Activated CD8-positive, alpha-beta memory T cell treated with anti-CD3 and anti-CD28 coated beads, Interleukin-2, amount 50 U/mL, for 1 hour (primary cell): ENCODE results near the gene BAHCC1.

Experiments
- DNase-seq: peaks from one replicate; pipeline ENCODE4 v3.0.0-alpha.2; 2020; ENCODE audit errors: extremely low read depth

Gene BAHCC1

GRCh38 chr17:81443269-81443668 is 48.0 kb downstream of the BAHCC1 start:
- DNase-seq, result no peak

GRCh38 chr17:81444610-81445339 is 49.5 kb downstream of the BAHCC1 start:
- no peak for DNase-seq

GRCh38 chr17:81445642-81446503 is 50.6 kb downstream of the BAHCC1 start:
- no peak for DNase-seq

- DNase-seq, result no peak
Measured at GRCh38 chr17:81447331-81447933, 52.2 kb downstream of the BAHCC1 start.

- no peak for DNase-seq
Measured at GRCh38 chr17:81448442-81448841, 53.2 kb downstream of the BAHCC1 start.

- DNase-seq, result no peak
Measured at GRCh38 chr17:81448950-81449349, 53.7 kb downstream of the BAHCC1 start.

GRCh38 chr17:81449351-81449750 is 54.1 kb downstream of the BAHCC1 start:
- no peak for DNase-seq

GRCh38 chr17:81451823-81452222 is 56.6 kb downstream of the BAHCC1 start:
- DNase-seq, result no peak

GRCh38 chr17:81452551-81452950 is 57.3 kb downstream of the BAHCC1 start:
- no peak for DNase-seq

- no peak for DNase-seq
Measured at GRCh38 chr17:81453076-81453475, 57.8 kb downstream of the BAHCC1 start.

GRCh38 chr17:81453712-81454111 is 58.5 kb downstream of the BAHCC1 start:
- no peak for DNase-seq

GRCh38 chr17:81454473-81454872 is 59.2 kb downstream of the BAHCC1 start:
- no peak for DNase-seq

GRCh38 chr17:81455387-81455786 is 60.1 kb downstream of the BAHCC1 start:
- DNase-seq, result no peak

GRCh38 chr17:81456091-81456490 is 60.8 kb downstream of the BAHCC1 start:
- no peak for DNase-seq

GRCh38 chr17:81456798-81457197 is 61.5 kb downstream of the BAHCC1 start:
- no peak for DNase-seq

- no peak for DNase-seq
Measured at GRCh38 chr17:81457401-81457800, 62.1 kb downstream of the BAHCC1 start.

- no peak for DNase-seq
Measured at GRCh38 chr17:81457917-81458555, 62.8 kb downstream of the BAHCC1 start.

GRCh38 chr17:81458628-81459027 is 63.4 kb downstream of the BAHCC1 start:
- no peak for DNase-seq

GRCh38 chr17:81459224-81459623 is 64.0 kb downstream of the BAHCC1 start:
- no peak for DNase-seq

- no peak for DNase-seq
Measured at GRCh38 chr17:81459864-81460263, 64.6 kb downstream of the BAHCC1 start.

- no peak for DNase-seq
Measured at GRCh38 chr17:81460856-81461460, 65.7 kb downstream of the BAHCC1 start.
